Umbilical cord (tissue), 2 donors: ENCODE measurements around the gene RBM26. TPM values are rescaled to one million over a fixed set of nuclear protein-coding genes. Genes with fewer than 3 reads are reported as not detected.
A peak's percentile ranks its signal among the peaks of the same experiment; 100 is the strongest.

Experiments used
- DNase-seq: peaks from one replicate; pipeline ENCODE4 v3.0.0-alpha.2; 2015; ENCODE audit warnings: low spot score
- total RNA-seq: library from RNA; depleted of rRNA; stranded (reverse); fragments of >200 nt; gene quantifications from one replicate; pipeline ENCODE4 v1.2.3, GENCODE V29; 2014; ENCODE audit warnings: low replicate concordance; ENCODE audit not compliant: insufficient read depth

Gene RBM26, protein sequence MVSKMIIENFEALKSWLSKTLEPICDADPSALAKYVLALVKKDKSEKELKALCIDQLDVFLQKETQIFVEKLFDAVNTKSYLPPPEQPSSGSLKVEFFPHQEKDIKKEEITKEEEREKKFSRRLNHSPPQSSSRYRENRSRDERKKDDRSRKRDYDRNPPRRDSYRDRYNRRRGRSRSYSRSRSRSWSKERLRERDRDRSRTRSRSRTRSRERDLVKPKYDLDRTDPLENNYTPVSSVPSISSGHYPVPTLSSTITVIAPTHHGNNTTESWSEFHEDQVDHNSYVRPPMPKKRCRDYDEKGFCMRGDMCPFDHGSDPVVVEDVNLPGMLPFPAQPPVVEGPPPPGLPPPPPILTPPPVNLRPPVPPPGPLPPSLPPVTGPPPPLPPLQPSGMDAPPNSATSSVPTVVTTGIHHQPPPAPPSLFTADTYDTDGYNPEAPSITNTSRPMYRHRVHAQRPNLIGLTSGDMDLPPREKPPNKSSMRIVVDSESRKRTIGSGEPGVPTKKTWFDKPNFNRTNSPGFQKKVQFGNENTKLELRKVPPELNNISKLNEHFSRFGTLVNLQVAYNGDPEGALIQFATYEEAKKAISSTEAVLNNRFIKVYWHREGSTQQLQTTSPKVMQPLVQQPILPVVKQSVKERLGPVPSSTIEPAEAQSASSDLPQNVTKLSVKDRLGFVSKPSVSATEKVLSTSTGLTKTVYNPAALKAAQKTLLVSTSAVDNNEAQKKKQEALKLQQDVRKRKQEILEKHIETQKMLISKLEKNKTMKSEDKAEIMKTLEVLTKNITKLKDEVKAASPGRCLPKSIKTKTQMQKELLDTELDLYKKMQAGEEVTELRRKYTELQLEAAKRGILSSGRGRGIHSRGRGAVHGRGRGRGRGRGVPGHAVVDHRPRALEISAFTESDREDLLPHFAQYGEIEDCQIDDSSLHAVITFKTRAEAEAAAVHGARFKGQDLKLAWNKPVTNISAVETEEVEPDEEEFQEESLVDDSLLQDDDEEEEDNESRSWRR
- total RNA-seq: 26.0 TPM

DNA sequence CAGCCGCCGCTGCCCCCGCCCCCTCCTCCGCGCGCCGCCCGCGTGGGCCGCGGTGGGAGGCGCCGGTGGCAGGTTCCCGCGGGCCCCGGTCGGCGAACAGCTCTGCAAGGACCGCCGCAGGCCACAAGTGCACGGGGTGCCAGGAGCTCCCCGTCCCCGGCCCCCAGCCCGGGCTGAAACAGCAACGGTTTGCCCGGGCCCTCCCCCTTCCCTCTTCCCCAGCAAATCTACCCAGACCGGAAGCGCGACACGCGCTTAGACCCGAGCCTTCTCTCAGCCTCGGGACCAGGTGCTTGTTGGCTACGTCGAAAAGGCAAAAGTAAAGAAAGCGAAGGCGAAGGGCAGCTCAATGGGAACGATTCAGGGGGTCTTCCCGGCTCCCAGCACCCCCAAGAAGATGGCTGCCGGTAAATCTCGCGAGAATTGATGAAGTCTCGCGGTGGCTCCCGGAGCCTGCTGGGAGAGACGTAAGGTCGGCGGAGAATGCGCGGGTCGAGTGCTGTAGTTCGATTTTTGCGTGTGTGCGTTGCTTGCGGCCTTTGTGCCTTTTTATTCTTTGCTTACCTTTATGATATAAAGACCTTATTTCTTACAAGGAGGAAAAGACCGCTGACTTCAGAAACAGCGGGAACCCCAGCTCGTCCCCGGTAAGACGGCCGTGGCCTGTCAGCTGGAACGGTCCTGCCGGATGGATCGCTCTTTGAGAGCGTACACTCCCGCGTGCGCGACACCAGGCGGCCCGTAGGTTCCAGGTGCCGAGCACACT is at the start of gene RBM26:
Gene RBM26 (minus strand): TSS at position 425 of the 766 bp plus-strand sequence. CDS start 481 bp downstream, outside the sequence.
- peak; percentile 98 for DNase-seq

DNA sequence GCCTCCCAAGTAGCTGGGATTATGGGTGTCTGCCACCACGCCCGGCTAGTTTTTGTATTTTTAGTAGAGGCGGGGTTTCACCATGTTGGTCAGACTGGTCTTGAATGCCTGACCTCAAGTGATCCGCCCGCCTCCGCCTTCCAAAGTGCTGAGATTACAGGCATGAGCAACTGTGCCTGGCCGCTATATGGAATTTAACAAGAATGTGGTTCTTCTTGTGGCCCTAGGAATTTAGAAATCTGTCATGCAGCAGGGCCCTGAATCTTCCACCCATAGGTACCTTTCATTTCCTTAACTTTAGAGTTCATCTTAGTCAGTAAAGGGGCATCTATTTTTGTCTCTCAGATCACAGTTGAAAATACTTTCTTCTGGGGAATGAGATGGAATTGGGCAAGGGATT is 49.3 kb upstream of the RBM26 start:
- DNase-seq: no peak

DNA sequence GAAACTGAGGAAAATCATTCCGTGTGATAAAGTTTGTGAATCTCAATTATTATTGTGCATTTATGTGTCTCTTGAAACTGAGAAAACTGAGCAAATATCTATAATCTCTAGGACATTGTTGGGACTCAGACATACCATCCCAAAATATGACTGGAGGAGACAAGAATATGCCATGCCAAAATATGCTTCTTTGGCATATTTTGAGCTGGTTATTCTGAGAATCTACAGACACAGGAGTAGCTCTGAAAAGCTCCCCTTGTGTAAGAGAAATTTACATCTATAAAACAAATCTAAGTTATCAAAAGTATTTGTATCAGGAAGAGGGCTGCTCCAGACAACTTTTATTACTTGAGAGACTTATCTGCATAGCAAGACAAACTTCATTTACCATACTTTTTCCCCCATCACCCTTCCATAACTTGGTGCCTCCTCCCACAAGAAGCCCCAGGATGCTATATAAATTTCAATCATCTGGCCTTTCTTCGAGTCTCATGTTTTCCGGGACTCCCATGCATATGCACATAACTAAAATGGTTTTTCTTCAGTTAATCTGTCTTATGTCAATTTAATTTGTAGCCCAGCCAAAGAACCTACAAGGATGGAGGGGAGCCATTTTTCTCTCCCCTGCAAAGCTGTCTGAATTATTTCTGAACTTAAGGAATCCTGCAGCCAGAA is 46.3 kb upstream of the RBM26 start:
- DNase-seq: no peak

DNA sequence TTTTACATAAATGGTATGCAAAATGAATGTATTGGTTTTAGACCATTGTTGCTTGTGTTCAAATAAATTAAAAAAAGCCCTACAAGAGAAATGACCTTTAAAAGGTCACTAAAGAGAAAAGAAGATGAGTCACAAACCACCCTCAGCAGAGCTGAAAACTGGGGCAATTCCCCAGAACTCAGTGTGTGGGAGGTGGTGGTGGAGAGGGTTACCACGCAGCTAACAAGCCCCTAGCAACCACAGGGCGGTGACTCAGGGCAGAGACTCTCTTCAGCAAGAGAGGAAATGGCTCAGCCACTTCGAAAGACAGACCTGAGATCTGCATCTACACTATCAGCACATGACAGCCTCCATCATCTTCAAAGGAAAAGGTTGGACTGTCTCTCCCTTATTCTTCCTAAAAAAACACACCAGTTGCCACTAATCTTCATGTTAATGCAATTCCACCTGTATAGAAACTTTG is 45.5 kb upstream of the RBM26 start:
- DNase-seq: no peak

DNA sequence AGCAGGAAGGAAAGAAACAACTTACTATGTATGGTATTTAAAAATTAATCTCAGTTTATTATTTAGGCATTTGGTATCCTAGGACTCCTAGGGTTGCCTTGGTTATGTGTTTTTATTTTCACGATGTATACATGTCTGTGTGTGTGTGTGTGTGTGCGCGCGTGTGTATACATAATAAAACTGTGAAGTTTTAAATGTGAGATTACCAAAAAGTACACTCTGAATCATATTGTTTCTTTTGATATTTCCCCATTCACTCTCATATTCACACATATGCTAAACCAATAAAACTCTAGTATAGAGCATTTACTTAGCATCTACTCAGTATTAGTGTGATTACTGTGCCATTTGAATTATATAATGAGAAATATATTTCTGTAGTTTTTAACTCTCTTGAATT is 44.1 kb upstream of the RBM26 start:
- no peak for DNase-seq

DNA sequence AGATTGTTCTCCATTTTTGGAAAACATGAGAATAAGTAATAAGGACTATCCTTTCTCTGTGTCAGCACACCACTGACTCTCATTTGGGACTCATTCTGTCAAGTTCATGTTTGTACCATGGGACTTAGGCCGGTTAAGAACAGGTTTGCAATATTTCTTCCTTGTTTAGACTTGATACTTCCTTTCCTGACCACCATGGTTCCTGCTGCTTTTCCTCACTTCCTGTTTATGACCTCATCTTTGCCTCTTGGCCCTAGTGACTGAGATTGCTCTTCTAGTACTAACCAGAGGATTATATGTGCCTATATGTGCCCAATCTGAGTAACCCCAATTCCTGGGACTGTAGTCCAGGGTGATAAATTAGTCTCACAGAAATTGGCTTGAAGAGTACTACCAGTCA is 42.4 kb upstream of the RBM26 start:
- no peak for DNase-seq

DNA sequence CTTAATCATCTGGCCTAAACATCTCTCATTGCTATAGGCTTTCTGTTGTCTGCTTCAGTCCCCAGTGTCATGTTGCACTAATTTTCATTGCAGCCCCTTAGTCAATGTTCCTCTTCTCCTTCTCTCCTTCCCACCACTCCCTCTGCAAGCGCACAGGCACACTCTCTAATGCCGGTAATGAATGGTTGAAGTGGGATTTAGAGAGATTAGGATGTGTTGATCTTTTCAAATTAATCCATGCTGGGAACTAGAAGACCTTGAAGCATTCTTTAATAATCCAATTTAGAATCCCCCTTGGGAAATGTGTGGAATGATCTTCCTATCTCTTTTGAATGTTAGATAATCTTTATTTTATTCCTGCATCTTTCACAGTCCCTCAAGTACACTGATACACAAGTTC is 41.7 kb upstream of the RBM26 start:
- DNase-seq: no peak

DNA sequence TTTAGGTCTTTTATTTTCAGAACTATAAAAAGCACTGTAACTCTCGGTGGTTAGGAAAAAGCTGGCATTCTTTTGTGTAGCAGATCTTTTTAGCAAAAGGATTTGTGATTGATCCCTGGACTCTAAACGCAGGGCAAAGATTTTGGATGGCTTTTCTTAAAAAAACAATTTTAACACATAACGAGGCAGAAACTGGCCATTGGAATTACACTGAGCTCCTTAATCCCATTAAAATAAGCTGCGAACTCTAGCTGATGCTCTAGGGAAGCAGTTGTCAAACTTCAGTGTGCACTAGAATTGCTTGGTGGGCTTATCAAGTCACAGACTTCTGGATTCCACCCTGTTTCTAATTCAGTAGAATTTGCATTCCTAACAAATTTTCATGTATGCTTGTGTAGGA is 41.1 kb upstream of the RBM26 start:
- DNase-seq: no peak

DNA sequence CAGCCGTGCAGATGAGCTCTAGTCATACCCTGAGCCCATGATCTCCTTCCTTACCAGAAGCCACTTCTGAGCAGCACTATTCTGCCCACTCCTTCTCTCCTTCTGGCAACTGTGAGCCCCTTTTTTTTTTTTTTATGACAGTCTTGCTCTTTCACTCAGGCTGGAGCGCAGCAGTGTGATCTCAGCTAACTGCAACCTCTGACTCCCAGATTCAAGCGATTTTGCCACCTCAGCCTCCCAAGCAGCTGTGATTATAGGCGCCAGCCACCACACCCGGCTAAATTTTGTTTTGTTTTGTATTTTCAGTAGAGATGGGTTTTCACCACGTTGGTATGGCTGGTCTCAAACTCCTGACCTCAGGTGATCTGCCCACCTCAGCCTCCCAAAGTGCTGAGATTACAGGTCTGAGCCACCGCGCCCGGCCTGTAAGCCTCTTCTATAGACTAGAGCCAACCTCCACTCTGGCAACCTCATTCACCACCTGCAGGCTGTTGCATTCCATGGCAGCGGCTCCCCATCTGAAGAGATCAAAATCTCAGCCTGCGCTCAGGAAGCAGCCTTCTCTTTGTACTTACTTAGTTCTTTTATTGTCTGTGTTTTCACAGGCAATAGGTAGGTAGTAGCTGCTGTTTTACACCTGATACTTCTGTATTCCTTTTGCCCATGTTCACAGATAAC is 40.1 kb upstream of the RBM26 start:
- DNase-seq: no peak

DNA sequence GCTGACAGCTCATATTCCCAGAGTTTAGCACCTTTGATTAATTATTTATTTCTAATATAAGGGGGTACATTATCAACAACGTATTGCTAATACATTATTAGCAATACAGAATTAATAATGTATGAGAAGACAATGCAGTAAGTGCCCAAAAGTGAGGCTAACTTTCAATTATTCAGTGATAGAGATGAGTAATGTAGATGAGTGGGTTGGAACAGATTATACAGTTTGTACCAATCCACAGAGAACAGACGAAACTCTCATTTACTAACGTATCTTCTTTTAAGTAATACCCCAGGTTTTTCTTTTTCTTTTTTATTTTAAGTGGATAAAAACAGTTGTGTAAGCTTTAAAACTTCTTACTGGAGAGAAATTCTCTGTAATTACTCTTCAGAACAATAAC is 36.7 kb upstream of the RBM26 start:
- DNase-seq: no peak

DNA sequence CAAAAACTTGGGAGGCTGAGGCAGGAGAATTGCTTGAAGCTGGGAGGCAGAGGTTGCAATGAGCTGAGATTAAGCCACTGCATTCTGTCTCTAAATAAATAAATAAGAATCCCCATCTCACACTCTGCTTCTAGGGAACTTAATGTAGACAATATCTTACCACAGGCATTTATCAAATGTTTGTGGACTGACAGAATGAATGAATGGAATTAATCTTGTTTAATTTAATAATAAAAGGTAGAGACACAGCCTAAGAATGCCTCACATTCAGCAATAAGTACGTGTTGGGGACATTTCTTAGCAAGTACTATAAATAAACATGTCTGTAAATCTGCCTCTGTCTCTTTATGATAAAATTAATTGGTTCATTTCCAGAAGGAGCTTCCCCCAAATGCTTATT is 36.2 kb upstream of the RBM26 start:
- no peak for DNase-seq

DNA sequence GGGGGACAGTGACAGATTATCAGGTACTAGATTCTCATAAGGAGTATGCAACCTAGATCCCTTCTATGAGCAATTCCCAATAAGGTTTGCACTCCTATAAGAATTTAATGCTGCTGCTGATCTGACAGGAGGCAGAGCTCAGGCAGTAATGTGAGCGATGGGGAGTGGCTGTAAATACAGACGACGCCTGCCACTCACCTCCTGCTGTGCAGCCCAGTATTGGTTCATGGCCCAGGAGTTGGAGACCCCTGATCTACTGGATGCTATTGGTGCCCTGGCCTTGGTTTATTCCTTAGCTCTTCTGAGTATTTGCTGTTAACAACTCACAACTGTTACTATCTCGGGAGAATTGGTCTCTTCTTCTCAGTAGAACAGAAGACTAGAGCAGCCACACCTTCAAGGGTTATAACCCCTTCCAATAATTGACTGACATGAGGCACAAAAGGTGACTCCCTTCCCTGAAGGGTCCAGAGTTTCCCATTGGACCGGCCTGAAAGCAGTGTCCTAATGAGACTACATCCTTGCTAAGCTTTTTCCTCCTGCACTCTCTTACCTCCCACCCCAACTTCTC is 35.0 kb upstream of the RBM26 start:
- no peak for DNase-seq

DNA sequence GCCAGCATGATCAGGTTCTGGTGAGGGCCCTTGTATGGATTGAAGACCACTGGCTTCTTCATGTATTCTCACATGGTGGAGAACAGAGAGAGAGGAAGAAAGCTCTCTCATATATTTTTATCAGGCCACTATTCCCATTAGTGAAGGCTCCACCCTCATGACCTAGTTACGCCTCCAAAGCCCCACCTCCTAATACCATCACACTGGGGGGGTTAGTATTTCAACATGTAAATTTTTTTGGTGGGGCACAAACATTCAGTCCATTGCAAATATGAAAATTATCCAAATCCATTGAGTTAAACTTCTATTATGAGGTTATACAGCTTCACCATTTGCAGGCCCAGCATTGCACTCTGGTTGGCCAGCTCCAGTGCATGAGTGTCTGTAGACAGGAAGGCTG is 33.2 kb upstream of the RBM26 start:
- no peak for DNase-seq

DNA sequence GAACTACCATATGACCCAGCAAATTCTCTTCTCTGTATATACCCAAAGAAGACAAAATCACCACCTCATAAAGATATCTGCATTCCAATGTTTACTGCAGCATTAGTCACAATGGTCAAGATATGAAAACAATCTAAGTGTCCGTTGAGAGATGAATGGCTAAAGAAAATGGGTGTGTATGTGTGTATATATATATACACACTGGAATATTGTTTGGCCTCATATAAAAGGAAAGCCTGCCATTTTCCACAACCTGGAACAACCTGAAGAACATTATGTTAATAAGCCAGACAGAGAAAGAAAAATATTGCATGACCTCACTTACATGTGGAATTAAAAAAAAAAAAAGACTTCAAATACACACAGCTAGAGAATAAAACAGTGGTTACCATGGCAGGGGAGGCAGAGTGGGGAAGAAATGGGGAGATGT is 29.5 kb upstream of the RBM26 start:
- DNase-seq: peak; percentile 65

DNA sequence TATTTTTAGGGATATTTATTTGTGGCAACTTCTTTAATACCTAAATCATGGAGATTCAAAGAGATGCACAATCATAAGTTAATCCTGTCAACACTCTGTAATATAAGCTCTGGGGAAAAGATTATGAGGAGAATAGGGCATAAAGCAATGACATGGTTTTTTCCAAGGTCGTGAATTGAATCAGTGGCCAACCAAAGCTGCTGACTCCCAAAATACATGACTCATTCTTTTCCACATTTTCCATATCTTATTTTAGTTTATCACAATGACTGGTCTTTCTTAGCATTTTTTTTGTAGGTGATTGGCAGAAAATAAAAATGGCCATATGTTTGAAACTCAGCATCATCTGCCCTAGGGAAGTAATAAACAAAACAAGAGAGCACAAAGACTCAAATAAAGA is 28.5 kb upstream of the RBM26 start:
- DNase-seq: peak; percentile 85

DNA sequence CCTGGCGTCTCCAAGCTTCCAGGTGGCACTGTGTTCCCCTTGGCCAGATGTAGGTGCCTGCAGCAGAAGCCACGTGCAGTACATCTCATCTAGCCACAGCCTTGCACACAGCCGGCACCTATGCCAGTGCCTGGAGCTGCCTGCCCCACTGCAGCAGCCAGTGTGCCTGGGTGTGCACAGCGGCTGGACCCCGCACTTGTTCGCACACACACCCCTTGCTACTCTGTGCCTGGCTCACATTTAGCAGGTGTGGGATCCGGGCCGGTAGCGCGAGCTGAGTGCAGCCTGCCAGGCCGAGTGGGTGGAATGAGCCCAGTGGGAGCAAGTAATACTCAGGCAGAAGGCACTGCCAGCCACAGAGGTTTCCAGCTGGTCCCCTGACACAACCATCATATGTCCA is 26.9 kb upstream of the RBM26 start:
- DNase-seq: no peak

DNA sequence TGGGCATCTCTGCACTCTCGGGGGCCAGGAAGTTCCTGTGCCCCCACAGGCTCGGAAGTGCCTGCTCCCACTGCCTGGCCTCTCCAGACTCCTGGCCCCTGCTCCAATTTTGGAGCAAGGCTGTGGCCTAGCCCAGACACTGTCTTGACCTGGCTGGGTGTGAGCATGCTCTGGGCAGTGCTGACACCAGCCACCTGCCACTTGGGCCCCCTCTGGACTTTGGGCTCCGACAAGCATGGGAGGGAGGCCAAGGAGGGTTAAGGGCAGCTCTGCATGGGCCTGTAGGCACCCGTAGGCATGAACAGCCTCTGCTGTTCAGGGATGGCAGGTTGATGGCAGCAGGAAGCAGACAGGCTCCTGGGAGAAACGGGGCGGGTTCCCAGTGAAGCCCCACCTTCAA is 26.0 kb upstream of the RBM26 start:
- DNase-seq: no peak

DNA sequence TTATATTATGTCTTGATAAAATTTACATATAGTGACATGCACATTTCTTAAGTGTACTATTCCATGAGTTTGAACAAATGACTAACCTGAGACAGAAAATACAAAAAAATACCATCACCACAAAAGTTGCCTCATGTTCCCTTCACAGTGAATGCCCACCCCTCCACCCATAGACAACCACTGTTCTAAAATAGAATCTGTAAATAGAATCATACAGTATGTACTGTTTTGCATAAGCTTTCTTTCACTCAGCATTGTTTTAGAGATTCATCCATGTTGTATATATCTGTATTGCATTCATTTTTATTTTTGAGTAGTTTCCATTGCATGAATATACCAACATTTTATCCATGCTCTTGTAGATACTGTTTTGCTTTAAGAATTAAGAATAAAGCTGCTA is 23.3 kb upstream of the RBM26 start:
- no peak for DNase-seq

DNA sequence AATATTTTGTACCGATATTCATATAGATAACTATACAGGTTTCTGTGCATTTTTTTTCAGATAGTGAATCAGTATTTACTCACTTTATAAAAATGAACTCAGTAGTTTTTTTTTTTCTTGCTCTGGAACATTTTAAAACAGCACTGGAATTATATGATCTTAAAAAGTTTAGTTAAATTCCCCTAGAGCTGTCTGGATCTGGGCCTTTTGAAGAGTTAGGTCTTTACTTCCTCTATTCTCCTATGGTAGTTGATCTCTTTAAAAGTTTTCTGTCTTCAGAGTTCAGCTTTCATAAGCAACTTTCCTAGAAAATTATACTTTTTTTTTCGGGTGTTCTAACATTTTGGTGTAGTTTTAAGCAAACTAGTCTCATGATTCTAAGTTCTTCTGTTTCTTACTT is 21.8 kb upstream of the RBM26 start:
- peak; percentile 85 for DNase-seq

DNA sequence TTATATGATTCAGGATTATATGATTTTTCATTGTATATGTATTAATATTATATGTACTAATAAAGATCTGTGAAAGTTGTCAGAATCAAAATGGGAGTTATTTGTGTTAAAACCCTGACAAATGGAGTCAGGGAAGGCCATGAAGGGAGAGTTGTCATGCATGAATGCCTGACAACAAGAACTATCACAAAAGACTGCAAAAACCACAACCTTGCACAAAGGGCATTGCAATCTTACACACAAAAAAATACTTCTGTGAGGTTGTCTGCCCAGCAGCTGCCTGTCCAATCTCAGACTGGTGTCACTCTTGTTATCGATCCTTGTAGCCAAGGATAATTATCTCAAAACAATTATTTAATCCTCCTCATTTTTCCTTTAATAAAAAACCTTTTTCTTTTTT is 21.2 kb upstream of the RBM26 start:
- DNase-seq: no peak
